Left renal pelvis (tissue), 4 donors: Measurements from ENCODE around the gene HEXIM1. TPM values are rescaled to one million over a fixed set of nuclear protein-coding genes. Genes with fewer than 3 reads are reported as not detected.

ENCODE experiments used
- DNase-seq, 4 donors: peaks; one replicate each; pipeline ENCODE4 v3.0.0-alpha.2; 2013; ENCODE audit warnings: low read depth in 4 of 4, low spot score in 3 of 4
- polyA plus RNA-seq, 4 donors: library from polyadenylated mRNA; unstranded; fragments of 120-200 nt; gene quantifications; one replicate each; pipeline ENCODE4 v1.2.1, GENCODE V29; 2013; ENCODE audit not compliant: insufficient read length in 4 of 4

HEXIM1 gene, protein sequence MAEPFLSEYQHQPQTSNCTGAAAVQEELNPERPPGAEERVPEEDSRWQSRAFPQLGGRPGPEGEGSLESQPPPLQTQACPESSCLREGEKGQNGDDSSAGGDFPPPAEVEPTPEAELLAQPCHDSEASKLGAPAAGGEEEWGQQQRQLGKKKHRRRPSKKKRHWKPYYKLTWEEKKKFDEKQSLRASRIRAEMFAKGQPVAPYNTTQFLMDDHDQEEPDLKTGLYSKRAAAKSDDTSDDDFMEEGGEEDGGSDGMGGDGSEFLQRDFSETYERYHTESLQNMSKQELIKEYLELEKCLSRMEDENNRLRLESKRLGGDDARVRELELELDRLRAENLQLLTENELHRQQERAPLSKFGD
- 10 to 100 TPM; 32.8 to 46.1 (median 41.2) TPM for polyA plus RNA-seq

GRCh38 chr17:45148183-45149036, at the start of gene HEXIM1:
TSS of gene HEXIM1 (plus strand) at chr17:45148475. CDS start at chr17:45149191, 716 bp downstream.
- DNase-seq, result peak; percentile 99 to 100 (median 100)

DNA sequence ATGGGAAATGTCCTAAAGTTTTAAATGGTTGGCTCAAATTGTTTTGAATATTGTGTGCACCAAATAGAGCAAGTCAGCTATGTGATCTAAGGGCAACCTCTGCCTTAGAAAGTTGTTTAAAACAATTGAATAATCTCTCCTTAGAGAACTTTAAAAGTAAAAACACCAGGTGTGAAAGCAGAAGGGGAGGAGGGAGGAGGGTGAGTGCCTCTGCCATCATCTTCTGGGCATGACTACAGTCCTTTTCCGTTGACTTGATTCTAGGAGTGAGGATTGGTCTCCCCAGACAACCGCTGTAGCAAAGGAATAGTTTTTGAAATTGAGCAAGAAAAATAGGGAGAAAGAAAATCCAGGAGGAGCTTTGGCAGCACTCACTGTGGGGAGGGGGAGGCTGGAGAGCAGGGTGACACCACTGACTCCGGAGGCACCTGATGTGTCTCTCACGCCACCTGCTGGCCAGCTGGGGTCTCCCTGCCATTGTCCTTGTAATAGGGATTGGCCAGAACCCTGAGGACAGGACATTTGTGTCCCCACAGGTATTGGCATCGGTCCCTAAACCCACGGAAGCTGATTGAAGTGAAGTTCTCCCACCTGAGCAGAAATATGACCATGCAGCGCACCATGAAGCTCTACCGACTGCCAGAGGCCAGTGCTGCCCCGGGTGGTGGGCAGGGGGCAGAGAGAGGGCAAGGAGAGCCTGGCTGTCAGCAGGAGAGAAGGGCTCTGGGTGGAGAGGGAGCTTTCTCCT, 49.2 kb upstream of the HEXIM1 start:
- peak; percentile 36 to 65 (median 59) for DNase-seq

GRCh38 chr17:45101546-45101882, 46.8 kb upstream of the HEXIM1 start:
- no peak for DNase-seq

- DNase-seq, result no peak
These were observed 46.1 kb upstream of the HEXIM1 start for GRCh38 chr17:45101883-45102811.

GRCh38 chr17:45102856-45103255, 45.4 kb upstream of the HEXIM1 start:
- DNase-seq, result no peak

GRCh38 chr17:45103269-45103795, 44.9 kb upstream of the HEXIM1 start:
- no peak for DNase-seq

DNA sequence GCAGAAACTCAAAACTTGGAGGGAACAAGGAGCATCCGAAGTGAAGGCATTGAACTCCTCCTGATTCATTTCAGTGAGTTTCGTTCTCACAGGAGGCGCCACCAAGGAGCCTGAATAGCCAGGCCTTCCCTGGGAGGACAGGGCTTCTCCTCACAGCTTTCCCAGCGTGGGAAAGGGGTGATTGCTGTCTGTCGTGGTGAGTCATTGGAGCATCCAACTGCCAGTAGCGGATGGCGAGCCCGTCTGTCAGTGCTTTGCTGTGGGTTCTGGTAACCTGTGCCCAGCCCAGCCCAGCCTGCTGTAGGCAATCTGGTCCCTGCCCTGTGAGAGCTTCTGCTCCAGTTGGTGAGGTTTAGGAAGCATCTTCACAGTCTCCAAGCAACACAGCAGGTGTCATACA, 44.2 kb upstream of the HEXIM1 start:
- DNase-seq, result no peak

DNA sequence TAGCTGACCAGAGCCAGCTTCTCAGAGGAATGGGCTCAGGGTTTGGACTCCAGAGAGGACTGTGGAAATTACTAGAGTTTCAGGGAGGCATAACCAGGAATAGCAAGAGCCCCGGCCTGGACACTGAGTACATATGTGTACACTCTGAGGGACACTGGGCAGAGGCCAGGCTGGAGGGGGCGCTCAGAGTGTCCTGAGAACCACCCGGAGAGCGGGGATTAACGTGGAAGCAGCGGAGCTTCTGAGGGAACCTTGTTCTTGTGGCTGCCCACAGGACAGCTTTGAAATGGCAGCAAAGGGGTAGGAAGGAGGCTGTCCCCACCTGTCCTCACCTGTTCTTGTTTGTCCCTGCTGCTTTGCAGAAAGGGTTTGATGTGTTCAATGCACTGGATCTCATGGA, 43.8 kb upstream of the HEXIM1 start:
- DNase-seq, result no peak

DNA sequence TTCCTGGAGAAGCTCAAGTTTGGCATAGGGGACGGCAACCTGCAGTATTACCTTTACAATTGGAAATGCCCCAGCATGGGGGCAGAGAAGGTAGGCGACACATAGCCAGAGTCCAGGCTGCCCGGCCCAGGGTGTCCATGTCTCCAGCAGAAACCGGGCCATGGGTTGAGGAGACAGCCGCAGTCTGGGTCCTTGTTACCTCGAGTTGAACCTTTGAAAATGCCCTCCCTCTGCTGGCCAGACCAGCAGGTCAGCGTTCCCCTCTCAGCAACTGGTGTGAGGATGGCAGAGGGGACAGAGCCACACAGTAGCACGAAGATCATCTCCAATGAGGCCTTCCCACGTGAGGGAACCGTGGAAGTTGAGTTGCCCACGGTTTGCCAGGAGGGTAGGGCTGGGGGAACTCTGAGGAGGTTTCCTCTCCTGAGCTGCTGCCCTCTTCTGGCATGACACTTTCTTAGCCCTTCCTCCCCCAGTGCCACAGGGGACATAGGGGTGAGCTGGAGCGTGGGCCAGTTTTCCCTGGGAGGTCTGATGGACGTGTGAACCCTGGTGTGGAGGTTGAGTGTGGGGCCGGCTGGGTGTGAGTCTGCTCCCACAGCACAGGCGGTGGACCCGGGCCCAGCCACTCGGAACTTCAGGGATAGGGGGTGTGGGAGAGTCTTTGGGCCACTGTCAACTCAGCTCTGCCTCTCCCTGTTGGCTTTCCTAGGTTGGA, 43.2 kb upstream of the HEXIM1 start:
- no peak for DNase-seq

DNA sequence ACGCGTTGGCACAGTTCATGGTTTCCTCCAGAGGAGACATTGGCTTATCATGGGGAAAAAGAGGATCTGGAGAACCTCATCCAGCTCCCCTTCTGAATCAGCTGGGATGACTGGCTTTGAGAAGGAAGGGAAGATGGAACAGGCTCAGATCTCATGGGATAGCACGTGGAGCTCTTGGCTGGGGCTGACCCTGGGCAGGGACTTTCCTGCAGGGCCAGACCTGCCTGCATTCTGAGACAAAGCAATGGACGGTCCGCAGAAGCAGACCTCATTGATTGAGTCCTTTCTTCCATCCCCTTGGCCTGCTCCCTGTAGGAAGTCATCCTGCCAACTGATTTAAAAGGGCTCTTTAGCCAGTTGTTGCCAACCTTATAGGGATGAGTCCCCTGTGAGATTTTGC, 42.2 kb upstream of the HEXIM1 start:
- no peak for DNase-seq

DNA sequence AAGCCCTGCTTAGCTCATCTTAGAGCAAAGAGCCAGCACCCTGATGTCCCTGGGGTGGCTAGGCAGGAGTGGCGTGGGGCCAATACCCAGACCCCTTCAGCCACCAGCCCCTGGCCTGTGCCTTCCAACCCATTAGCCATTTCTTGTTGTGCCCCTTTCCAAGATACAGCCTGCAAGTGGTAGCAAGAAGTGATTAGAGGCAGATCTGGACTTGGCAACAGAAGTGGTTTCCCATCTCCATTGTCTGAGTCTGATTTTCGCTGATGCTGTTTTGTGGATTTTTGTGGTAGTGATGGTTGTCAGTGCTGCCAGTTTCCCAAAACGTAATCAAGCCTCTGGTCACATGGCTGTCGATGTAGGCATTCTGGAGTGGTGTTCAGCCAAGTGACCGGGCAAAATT, 41.7 kb upstream of the HEXIM1 start:
- DNase-seq, result no peak

- DNase-seq, result no peak
These were observed 40.8 kb upstream of the HEXIM1 start for GRCh38 chr17:45107293-45108010.

GRCh38 chr17:45108051-45108450, 40.2 kb upstream of the HEXIM1 start:
- no peak for DNase-seq

DNA sequence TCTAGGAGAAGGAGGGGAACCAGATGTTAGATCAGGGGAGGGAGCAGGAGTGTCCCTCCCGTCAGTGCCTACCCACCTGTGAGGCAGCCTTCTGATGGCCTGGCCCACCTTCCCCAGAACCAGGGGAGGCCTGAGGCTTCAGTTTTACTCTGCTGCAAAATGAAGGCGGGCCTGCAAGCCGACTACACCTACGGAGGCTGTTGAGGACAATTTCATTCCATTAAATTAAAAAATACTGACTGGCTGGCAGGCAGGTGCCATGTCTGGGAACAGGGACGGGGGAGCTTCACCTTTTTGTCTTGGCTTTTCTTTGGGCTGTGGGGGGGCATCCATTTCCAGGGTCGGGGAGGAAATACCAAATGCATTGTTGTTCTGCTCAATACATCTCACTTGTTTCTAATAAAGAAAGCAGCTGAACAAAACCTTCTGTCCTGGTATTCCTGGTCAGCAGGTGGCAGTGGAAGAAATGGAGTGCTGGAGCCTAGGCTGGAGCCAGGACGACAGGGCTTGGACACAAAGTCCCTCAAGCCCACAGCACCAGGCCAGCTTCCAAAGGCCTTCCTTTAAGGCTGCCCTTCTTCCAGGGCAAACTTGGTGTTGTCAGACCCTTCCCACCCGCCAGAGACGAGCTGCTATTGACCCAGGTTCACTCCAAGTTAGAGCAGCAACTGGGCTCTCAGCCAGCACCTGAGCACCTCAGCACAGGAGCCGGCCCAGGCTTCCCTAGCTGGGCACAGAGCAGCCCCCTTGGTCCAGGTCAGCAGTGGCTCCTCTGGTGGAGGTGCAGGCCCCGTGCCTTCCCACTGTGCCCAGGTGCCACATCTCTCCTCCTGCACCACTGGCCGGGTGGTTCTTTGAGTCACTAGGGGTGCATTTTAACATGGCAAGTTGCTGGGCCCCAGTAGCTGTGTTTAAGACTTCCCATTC, 39.4 kb upstream of the HEXIM1 start:
- no peak for DNase-seq

DNA sequence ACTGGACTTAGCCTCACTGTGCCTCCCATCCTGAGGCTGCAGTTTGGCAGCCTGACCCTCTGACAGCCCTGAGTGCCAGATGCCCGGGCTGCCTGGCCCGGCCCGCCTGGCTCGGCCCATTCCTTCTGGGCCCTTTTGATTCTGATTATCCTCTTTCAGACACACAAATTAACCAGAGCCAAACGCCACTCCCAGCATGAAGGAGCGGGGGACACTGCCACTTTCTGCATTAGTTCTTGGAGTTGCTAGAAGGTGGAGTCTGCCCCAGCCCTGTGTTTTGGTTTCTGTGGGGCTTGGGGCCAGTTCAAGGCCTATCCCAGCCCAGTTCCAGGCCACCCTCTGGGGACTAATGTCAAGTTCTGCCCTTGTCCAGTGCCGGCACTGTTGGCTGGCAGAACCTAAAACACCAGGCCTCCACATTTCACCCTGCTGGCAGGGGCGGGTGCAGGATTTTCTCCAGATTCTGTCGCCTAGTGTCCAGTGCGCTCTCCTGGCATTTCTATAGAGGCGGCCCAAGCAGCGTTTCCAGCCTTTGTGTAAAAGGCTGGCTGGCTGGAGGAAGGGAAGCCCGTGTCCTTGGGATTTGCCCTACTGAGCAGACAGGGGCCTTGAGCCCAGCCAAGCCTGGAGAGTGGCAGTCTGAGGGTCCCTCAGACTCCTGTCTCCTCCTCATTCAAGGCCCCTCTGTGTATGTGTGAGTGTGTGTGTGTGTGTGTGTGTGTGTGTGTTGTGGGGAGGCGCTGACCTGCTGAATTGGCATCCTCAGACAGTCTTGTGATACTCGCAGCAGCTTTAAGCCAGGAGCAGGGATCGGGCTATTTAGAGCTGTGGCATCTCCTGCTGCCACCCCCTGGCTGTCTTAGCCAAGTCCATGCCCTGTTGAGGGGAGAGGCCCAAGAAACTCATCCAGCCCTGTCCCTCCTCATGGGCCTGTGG, 37.3 kb upstream of the HEXIM1 start:
- DNase-seq, result no peak

GRCh38 chr17:45111850-45112249, 36.4 kb upstream of the HEXIM1 start:
- no peak for DNase-seq
